Vagina (tissue), 2 donors: ENCODE measurements around the gene JAG1.

Experiments
- POLR2A ChIP-seq, 2 donors: fragments of 450-650 bp; IDR thresholded peaks; one replicate each; pipeline ENCODE4 v1.6.1; 2017; ENCODE audit warnings: antibody characterized with exemption in 2 of 2, mild to moderate bottlenecking in 2 of 2, moderate library complexity in 2 of 2
- POLR2AphosphoS5 ChIP-seq, 2 donors: sonication (generic); formaldehyde crosslinking; IDR thresholded peaks; one replicate each; pipeline ENCODE4 v1.9.0; 2017; ENCODE audit warnings: antibody characterized with exemption in 2 of 2, mild to moderate bottlenecking in 2 of 2, low read depth in 1 of 2; ENCODE audit not compliant: insufficient read depth in 1 of 2

GRCh38 chr20:10665791-10666190 lies 8.0 kb downstream of the JAG1 start:
- TF ChIP-seq POLR2A (IDR thresholded peaks at IDR 0.05) (no peak), POLR2AphosphoS5 (IDR thresholded peaks at IDR 0.05; ENCODE audit: insufficient read depth in 1 of 2, low read depth in 1 of 2) (peak in 1 of 2 donors; percentile 25)
